ENCODE measurements around the gene GSTM5. TPM values are rescaled to one million over a fixed set of nuclear protein-coding genes. Genes with fewer than 3 reads are reported as not detected.

Gene GSTM5
- total RNA-seq, 1 donor = not detected

Other genes starting within 250 kb of the GSTM5 start
- not detected for gene SYPL2, start 245.7 kb upstream of the GSTM5 start, total RNA-seq
- 4.4 TPM for gene ATXN7L2, start 228.3 kb upstream of the GSTM5 start, total RNA-seq
- 7.9 TPM for gene CYB561D1, start 218.2 kb upstream of the GSTM5 start, total RNA-seq
- gene AMIGO1, start 202.5 kb upstream of the GSTM5 start, total RNA-seq = 9.2 TPM
- 0.94 TPM for gene GPR61, start 172.4 kb upstream of the GSTM5 start, total RNA-seq
- gene GNAI3, start 163.6 kb upstream of the GSTM5 start, total RNA-seq = 8.9 TPM
- gene GNAT2, start 92.6 kb upstream of the GSTM5 start, total RNA-seq = not detected
- 108 TPM for gene AMPD2, start 92.4 kb upstream of the GSTM5 start, total RNA-seq
- 8.4 TPM for gene GSTM4, start 56.2 kb upstream of the GSTM5 start, total RNA-seq
- gene GSTM2, start 44.2 kb upstream of the GSTM5 start, total RNA-seq = 16.1 TPM
- gene GSTM1, start 24.4 kb upstream of the GSTM5 start, total RNA-seq = not detected
- gene GSTM3, start 28.8 kb downstream of the GSTM5 start, total RNA-seq = 7.5 TPM
- not detected for gene EPS8L3, start 51.7 kb downstream of the GSTM5 start, total RNA-seq
- gene CSF1, start 198.6 kb downstream of the GSTM5 start, total RNA-seq = 10.2 TPM

Measured in mononuclear cell (primary cell).